GM12878 (cell line): ENCODE results near the gene ACOT7. TPM values are rescaled to one million over a fixed set of nuclear protein-coding genes. Genes with fewer than 3 reads are reported as not detected.

Experiments
- ATAC-seq: fragments of 200-7000 bp; cut with Tn5 transposase; 3 replicates; pipeline ENCODE4 v1.9.1; 2020; ENCODE audit warnings: mild to moderate bottlenecking, moderate library complexity
- BruUV-seq: library from RNA; stranded (reverse); fragments of 400-500 nt; replicated peaks from 2 replicates; lab custom pipeline; 2021; lab: Mats Ljungman, UMichigan
- CTCF ChIA-PET: fragments of 300-600 bp; sonication (Branson Sonifier 250); formaldehyde crosslinking; extraction: SDS; loops from one replicate; lab custom pipeline; 2021; ENCODE audit warnings: inconsistent platforms; lab: Yijun Ruan, JAX
- POLR2A ChIA-PET: fragments of 350-600 bp; formaldehyde crosslinking; extraction: SDS; loops from one replicate; lab custom pipeline; 2021; ENCODE audit warnings: inconsistent platforms; lab: Charles Lee
- RAD21 ChIA-PET: fragments of 300-600 bp; sonication (Branson Sonifier 250); formaldehyde crosslinking; loops from one replicate; lab custom pipeline; 2023; ENCODE audit warnings: antibody characterized with exemption; ENCODE audit not compliant: unreplicated experiment; lab: Charles Lee
- SMC1A ChIA-PET: fragments of 300-600 bp; sonication (Branson Sonifier 250); formaldehyde crosslinking; loops from one replicate; lab custom pipeline; 2023; ENCODE audit not compliant: unreplicated experiment, uncharacterized antibody; lab: Charles Lee
- DNase-seq: peaks from one replicate; pipeline ENCODE4 v3.0.0-alpha.2; 2011; ENCODE audit warnings: low read depth, low spot score
- FAIRE-seq: peaks from 3 replicates; lab custom pipeline; 2011; peaks lifted over from hg19 to GRCh38; lab: Jason Lieb, UNC
- H2AFZ ChIP-seq: 2 replicates; pipeline ENCODE4 v1.6.0; 2011; ENCODE audit warnings: low read depth, low read length, control low read depth; ENCODE audit not compliant: control insufficient read depth
- H3K27ac ChIP-seq: 2 replicates; pipeline ENCODE4 v1.5.1; 2011; ENCODE audit warnings: control low read depth; ENCODE audit not compliant: control insufficient read depth, insufficient read depth
- H3K27me3 ChIP-seq, 2 experiments: replicated peaks in 1 of 2; 2 replicates each; pipeline versions ENCODE4 v1.6.0 to v1.6.1; 2011; ENCODE audit warnings: low read length in 1 of 2; ENCODE audit not compliant: control insufficient read depth in 2 of 2, insufficient read depth in 2 of 2
- H3K36me3 ChIP-seq, 2 experiments: 2 replicates each; pipeline ENCODE4 v1.5.1; 2011; ENCODE audit warnings: low read length in 1 of 2; ENCODE audit not compliant: control insufficient read depth in 2 of 2, insufficient read depth in 2 of 2
- H3K4me1 ChIP-seq: 2 replicates; pipeline ENCODE4 v1.6.1; 2011; ENCODE audit warnings: mild to moderate bottlenecking, low read length, moderate library complexity, mixed read lengths; ENCODE audit not compliant: control insufficient read depth, insufficient read depth
- H3K4me2 ChIP-seq: 2 replicates; pipeline ENCODE4 v1.6.0; 2011; ENCODE audit warnings: control low read depth; ENCODE audit not compliant: control insufficient read depth, insufficient read depth
- H3K4me3 ChIP-seq: fragments of 200-600 bp; sonication (generic); 2 replicates; pipeline ENCODE4 v1.5.1; 2016
- H3K79me2 ChIP-seq: 2 replicates; pipeline ENCODE4 v1.6.0; 2011; ENCODE audit warnings: low read length; ENCODE audit not compliant: control insufficient read depth, insufficient read depth
- H3K9ac ChIP-seq: 2 replicates; pipeline ENCODE4 v1.8.0; 2011; ENCODE audit warnings: low read length, control low read depth, mixed read lengths; ENCODE audit not compliant: control insufficient read depth, insufficient read depth
- H3K9me3 ChIP-seq: replicated peaks from 3 replicates; pipeline ENCODE4 v1.5.1; 2011; ENCODE audit warnings: mild to moderate bottlenecking, low read length; ENCODE audit not compliant: control insufficient read depth, insufficient read depth
- H4K20me1 ChIP-seq: 2 replicates; pipeline ENCODE4 v1.6.0; 2011; ENCODE audit not compliant: control insufficient read depth, insufficient read depth
- PML ChIP-seq: IDR thresholded peaks from 2 replicates; pipeline ENCODE4 v1.6.1; 2012; ENCODE audit warnings: low read length, inconsistent platforms
- USF2 ChIP-seq: IDR thresholded peaks from 2 replicates; pipeline ENCODE4 v1.6.1; 2011; ENCODE audit warnings: low read depth, low read length, improper control_type of control experiment, borderline replicate concordance
- WRNIP1 ChIP-seq: IDR thresholded peaks from 2 replicates; pipeline ENCODE4 v1.6.1; 2011; ENCODE audit warnings: low read depth, low read length, improper control_type of control experiment, borderline replicate concordance
- ZBTB33 ChIP-seq: fragments of 450-650 bp; IDR thresholded peaks from 2 replicates; pipeline ENCODE4 v1.6.1; 2017; ENCODE audit warnings: mild to moderate bottlenecking
- WGBS: methylation state at CpG from one replicate; pipeline ENCODE4 v1.1.6; 2016; ENCODE audit warnings: low lambda C conversion rate; ENCODE audit not compliant: insufficient replicate concordance, insufficient coverage; ENCODE audit errors: missing lambda C conversion rate; 5-methylcytosine and 5-hydroxymethylcytosine counted together
- in situ Hi-C: fragments of 300-500 bp; cut with MboI; formaldehyde crosslinking; loops from 9 replicates; pipeline ENCODE4 v1.14.3; 2018; ENCODE audit warnings: mixed read lengths
- intact Hi-C: fragments of 100-400 bp; cut with micrococcal nuclease; formaldehyde crosslinking; loops from one replicate; pipeline ENCODE4 v1.14.2; 2022; ENCODE audit not compliant: unreplicated experiment
- polyA plus RNA-seq, 11 experiments: library from polyadenylated mRNA; depleted of rRNA in 4 of 11; unstranded in 6 of 11; stranded (reverse) in 5 of 11; fragments of >200 nt; fragmentation: Nextera tagmentation in 4 of 11; fragmentation: Illumina TruSeq in 1 of 11; extraction: Ambion mirVana in 4 of 11; extraction: Trizol in 1 of 11; gene quantifications; 1 replicate in 1 of 11; 2 replicates in 10 of 11; pipeline versions ENCODE4 v1.2.1 to v1.2.3, GENCODE V29; 2011 to 2016; ENCODE audit warnings: inconsistent platforms in 2 of 11, missing spikeins in 2 of 11, low read depth in 1 of 11
- total RNA-seq, 4 experiments: library from RNA; depleted of rRNA in 3 of 4; stranded (reverse); fragments of >200 nt in 3 of 4; fragmentation: Illumina TruSeq in 1 of 4; extraction: Trizol in 1 of 4; gene quantifications; 2 replicates each; pipeline versions ENCODE4 v1.2.1 to v1.2.3, GENCODE V29; 2013 to 2021

Gene ACOT7
- total and polyA plus RNA-seq, 10 of the 15 experiments (the other 5 are each of a cell fraction or from before 2014, with no cell fraction given) = 8.9 to 206 (median 61.2) TPM

GRCh38 chr1:6408023-6408422 is 14.5 kb upstream of the ACOT7 start (continued):
- TF ChIP-seq ZBTB33 = no peak
- TF ChIP-seq WRNIP1 = no peak

GRCh38 chr1:6401673-6402072 is 8.1 kb upstream of the ACOT7 start:
- no peak for FAIRE-seq
- Histone ChIP-seq H3K27me3 (no peaks in the 10 kb centered on the region), H3K4me3 (no peak overlapping the region), H4K20me1 (no peaks in the 10 kb centered on the region), H3K9me3 (no peaks in the 10 kb centered on the region), H3K4me1 (no peaks in the 10 kb centered on the region), H3K36me3 (no peaks in the 10 kb centered on the region), H3K4me2 (no peak overlapping the region), H2AFZ (no peak overlapping the region), H3K79me2 (no peaks in the 10 kb centered on the region), H3K9ac (no peak overlapping the region), H3K27ac (no peak overlapping the region)
- ChIA-PET RAD21 (interaction anchor here (1.1 to 3.3 kb wide), 4 partner anchors 38 to 154 kb away, joined by 3 to 15 read pairs (median 6); no protein-coding TSS in a partner anchor), CTCF (interaction anchor here (0.9 to 21.2 kb wide), 10 partner anchors 10 to 168 kb away, joined by 3 to 276 read pairs (median 4); no protein-coding TSS in a partner anchor), SMC1A (interaction anchor here (0.6 to 2.0 kb wide), 5 partner anchors 34 to 153 kb away, joined by 3 to 12 read pairs (median 4); no protein-coding TSS in a partner anchor), POLR2A (interaction anchor here (0.7 to 1.0 kb wide), 3 partner anchors 43 to 419 kb away, joined by 3 to 4 read pairs (median 4); no protein-coding TSS in a partner anchor)
- 40% methylated on average over 6 of the region's 6 CpGs for WGBS
- intact Hi-C loops = no loop called here
- no TSS peak for BruUV-seq
- TF ChIP-seq PML (no peak), USF2 (no peak)
- no peak for DNase-seq
- in situ Hi-C loops = loop anchor here (5.0 kb wide), 2 partner anchors 54 to 149 kb away; no protein-coding TSS in a partner anchor
- no peak for ATAC-seq
